T follicular helper cell (primary cell): Measurements from ENCODE around the gene APOF.
"Not testable (repeated sequence)": the region's sequence is repeated elsewhere in the genome, so short reads cannot be mapped to it uniquely, and the experiment has no call there.

ENCODE experiments used
- DNase-seq: peaks from one replicate; pipeline ENCODE4 v3.0.0-alpha.2; 2020; ENCODE audit warnings: low read depth

The APOF gene

DNA sequence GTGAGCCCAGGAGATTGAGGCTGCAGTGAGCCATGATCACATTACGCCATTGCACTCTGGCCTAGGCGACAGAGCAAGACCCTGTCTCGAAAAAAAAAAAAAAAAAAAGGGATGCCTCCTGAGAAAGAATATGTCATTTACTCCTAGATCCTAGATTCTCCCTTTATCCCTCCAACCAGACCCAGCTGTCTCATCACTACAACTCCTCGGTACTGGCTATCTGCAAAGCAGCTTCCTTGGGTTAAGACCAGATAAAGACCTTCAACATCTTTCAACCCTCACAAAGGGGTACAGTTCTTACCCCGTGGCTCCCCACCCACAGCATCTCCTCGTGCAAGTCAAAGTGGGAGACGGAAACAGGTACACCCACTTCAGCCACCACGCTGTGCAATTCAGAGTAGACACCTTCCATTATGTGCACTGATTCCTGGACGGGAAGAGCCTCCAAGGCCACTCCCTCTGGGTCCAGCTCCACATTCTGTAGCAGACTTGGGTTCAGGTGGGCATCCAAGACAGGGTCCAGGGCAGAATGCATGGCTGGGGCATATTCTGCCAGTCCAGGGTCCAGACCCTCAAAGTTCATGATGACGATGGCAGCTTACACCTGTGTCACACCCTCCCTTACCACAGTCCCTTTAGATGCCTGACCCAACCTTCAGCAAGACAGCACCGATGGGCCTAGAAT, 30.0 kb downstream of the APOF start:
- no peak for DNase-seq

DNA sequence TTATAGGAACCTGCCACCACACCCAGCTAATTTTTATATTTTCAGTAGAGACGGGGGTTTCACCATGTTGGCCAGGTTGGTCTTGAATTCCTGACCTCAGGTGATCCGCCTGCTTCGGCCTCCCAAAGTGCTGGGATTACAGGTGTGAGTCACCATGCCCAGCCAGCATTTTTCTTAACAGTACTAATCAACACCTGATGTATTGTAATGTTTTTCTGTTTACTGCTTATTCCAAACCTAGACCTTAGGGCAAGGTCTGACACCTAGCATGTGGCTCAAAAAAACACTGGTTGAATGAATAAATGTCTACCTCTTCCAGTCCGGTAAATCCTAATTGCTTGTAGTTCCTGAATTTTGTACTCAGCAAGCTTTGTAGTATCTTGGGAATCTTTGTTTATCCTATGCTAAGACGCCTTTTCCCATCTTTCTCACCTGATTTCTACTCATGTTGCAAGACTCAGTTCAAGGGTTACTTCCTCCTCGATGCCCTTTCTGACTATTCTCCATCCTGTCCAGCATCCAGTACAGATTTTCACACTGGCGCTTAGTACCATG, 31.6 kb downstream of the APOF start:
- no peak for DNase-seq

DNA sequence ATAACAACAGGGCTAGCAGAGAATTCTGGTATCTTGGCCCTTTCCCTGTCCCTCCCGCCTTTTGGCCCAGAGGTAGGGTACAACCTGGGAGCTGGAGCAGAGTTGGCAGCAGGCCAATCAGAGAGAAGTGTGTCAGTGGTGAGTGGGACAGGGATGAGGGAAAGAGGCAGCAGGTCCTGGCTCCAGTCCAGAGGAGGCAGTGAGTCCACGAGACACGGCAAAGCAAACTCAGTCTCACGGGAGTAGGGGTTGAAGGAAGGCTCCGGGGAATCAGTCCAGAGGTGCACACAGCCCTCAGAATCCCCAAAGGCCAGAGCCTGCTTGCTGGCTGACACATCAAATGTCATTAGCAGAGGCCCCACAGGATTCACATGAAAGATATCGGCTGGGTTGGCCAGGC, 36.1 kb downstream of the APOF start:
- DNase-seq: no peak

DNA sequence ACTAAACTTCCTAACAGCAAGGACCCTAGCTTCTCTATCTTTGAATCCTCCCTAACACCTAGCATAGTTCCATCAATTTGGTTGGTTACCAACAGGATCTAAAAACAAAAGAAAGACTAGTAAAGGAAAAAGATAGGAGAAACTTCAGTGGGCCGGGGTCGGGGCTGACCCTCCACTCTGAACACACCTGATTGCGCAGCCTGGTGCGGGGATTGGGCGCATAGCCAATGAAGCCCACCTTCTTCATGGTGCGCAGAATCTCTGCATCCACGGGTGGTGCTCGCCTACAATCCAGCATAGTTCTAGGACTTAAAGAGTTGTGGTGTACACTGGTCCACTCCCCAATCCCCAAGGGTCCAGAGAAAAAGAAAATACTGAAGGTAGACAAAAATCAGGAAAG, 36.5 kb downstream of the APOF start:
- no peak for DNase-seq

DNA sequence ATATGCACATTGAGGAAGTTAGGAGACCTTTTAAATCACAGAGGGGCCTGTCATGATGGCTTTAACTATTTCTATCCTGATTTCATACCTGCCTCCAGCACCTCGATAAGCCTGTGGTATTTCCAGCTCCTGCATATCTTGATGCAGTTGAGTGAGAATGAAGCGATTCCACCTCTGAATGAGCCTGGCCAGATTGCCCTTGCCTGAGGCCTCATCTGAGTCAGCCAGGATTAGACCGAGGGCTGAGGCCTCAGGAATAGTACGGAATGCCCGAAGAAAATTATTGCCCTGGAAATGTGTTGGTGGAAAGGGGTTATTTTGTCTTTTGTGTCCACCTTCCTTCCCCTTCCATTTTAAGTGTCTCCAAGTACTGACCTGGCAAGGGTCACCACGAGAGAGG, 38.5 kb downstream of the APOF start:
- DNase-seq: no peak

DNA sequence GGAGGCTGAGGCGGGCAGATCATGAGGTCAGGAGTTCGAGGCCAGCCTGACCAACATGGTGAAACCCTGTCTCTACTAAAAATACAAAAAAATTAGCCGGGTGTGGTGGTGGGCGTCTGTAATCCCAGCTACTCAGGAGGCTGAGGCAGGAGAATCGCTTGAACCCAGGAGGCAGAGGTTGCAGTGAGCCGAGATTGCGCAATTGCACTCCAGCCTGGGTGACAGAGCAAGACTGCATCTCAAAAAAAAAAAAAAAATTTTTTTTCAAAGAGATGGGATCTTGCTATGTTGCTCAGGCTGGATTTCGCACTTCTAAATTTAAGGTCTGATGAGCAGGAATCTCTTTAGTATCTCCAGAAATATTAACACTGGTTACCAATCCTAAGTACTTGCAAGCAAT, 41.0 kb downstream of the APOF start:
- DNase-seq: not testable (repeated sequence)

DNA sequence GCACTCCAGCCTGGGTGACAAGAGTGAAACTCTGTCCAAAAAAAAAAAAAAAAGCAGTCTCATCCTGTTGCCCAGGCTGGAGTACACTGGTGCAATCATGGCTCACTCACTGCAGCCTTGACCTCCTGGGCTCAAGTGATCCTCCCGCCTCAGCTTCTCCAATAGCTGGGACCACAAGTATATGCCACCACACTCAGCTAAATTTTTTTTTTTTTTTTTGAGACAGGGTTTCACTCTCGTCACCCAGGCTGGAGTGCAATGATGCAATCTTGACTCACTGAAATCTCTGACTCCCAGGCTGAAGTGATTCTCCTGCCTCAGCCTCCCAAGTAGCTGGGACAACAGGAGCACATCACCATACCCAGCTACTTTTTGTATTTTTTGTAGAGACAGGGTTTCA, 41.6 kb downstream of the APOF start:
- no peak for DNase-seq

DNA sequence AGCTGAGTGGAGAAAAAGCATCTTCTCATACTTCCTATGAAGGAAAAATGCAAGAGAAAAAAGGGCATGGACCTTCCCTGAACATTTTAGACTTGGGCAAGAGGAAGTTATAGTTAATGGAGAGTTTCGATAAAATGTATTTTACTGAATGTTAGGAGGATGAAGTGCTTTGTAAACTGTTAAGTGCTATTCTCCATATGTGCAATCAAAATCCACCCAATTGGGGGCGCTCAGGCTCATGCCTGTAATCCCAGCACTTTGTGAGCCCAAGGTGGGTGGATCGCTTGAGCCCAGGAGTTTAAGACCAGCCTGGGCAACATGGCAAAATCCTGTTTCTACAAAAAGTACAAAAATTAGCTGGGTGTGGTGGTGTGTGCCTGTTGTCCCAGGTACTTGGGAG, 45.0 kb downstream of the APOF start:
- DNase-seq: no peak

DNA sequence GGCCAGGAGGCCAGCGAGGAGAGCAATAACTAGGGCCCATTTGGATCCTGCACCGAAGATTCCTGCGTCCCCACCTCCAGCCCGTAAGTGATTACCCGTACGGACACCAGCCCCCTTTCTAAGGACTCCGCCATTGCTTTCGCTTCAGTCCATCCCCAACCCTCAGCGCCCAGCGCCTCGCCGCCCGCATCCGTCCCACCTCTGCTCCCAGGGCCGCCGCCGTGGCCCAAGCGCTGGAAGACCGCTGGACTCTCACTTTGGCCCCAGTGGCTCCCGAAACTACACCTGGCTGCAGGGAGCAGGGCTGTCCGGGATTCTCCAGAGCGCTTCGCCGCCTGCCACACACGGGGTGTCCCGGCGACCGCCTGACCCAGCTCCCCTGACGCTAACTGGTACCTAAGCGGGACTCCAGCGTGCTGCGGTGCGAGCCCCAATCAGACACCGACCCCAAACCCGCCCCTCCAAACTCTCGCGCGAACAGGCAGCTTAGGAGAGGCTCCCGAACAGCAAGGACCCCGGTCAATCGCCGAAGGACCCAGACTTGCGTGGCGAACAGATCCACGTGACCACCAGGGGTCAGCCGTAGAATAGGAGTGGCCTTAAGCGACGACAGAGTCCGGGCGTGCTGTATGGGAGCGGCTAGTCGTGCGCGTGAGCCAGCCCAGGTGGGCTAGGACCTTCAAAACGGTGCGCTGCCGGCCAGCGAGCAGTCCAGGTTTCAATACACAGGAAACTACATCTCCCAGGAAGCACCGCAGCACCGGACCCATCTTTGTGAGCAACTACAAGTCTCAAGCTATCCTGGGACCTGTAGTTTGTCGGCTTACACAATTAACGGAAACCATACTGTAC, 46.8 kb downstream of the APOF start, which contains the start of gene CNPY2:
Gene CNPY2 (minus strand): TSS at position 367 of the 852 bp plus-strand sequence. CDS start 771 bp downstream, outside the sequence.
- DNase-seq: peak; percentile 89

DNA sequence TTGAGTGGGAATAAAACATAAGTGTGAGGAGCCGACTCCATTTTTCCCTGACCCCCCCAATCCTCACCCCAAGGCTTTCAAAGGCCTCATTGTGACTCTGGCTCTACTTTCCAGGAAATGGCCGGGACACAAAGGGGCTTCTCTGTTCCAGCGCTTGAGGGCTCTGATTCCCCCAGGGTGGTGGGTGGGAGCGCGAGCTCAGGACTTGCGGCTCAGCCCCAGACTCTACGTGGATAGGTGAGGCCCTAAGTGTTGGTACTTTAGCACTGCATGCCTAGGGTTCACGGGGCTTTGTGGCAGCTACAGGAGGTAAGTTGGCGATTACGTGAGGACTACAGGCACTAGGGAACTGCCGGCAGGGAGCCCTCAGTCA, 47.4 kb downstream of the APOF start:
- no peak for DNase-seq

DNA sequence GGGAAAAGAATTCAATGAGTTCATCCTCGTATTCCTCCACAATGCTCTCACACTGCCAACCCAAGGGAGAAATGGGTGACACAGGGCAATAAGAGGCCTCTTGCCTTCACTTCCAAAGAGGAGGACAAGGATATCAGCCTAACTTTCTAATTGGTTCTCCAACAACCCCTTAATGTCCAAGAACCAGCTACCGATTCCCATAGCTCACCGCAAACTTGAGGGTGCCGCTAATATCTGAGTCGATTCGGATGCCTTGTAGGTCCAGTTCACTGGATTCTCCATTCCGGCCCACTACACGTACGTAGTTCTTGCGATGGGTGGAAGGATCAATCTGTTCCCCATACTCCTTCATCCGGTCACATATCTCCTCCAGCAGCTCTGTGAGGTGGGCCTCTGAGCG, 51.7 kb downstream of the APOF start:
- no peak for DNase-seq
